WI38 (cell line): Measurements from ENCODE around the gene AAK1.

ENCODE experiments used
- H3K4me3 ChIP-seq: 2 replicates; pipeline ENCODE4 v1.5.1; 2011; ENCODE audit warnings: low read depth, mild to moderate bottlenecking, control low read depth, low read length
- TF ChIP-seq, protein P1 (sequence below): IDR thresholded peaks from 2 replicates; pipeline ENCODE4 v1.5.1; 2012; ENCODE audit warnings: low read depth, mild to moderate bottlenecking, control low read depth, low read length

Gene AAK1

GRCh38 chr2:69585855-69586555 is 57.5 kb downstream of the AAK1 start:
- TF ChIP-seq, protein P1, sequence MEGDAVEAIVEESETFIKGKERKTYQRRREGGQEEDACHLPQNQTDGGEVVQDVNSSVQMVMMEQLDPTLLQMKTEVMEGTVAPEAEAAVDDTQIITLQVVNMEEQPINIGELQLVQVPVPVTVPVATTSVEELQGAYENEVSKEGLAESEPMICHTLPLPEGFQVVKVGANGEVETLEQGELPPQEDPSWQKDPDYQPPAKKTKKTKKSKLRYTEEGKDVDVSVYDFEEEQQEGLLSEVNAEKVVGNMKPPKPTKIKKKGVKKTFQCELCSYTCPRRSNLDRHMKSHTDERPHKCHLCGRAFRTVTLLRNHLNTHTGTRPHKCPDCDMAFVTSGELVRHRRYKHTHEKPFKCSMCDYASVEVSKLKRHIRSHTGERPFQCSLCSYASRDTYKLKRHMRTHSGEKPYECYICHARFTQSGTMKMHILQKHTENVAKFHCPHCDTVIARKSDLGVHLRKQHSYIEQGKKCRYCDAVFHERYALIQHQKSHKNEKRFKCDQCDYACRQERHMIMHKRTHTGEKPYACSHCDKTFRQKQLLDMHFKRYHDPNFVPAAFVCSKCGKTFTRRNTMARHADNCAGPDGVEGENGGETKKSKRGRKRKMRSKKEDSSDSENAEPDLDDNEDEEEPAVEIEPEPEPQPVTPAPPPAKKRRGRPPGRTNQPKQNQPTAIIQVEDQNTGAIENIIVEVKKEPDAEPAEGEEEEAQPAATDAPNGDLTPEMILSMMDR = no peak
- no peak overlapping the region for H3K4me3 ChIP-seq

DNA sequence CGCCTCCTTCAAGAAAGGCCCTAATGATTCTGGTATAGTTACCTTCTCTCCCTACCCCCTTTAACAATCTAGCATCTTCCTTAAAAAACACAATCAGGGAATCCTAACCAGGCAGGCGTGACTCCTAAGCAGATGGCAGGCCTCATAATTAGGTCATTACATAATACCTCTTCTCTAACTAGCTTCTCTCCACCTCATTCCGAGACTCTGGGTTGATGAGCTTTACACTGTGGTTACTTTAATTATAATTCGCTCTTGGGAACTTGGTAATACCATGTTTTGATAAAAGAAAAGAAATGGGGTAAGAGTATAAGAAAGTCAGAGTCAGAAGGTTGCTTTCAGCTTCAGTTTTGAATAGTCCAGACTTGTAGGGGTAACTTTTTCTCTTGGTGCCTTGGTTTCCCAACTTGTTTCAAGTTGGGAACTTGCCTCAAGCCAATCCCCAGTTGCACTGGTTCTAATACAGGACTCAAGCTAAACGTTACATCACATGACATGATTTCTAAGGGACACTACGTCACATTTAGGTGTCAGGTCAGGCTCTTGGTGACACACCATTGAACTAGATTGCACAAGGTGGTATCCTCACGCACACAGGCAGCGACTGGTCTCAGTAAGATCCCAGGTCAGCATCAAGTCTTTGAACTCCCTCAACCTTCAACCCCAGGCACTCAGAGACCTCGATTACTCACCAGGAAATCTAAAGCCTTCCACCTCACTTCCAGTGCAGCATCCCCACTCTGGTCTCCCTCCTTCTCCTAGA is 59.2 kb downstream of the AAK1 start:
- H3K4me3 ChIP-seq = no peak overlapping the region
- TF ChIP-seq, protein P1 = no peak

DNA sequence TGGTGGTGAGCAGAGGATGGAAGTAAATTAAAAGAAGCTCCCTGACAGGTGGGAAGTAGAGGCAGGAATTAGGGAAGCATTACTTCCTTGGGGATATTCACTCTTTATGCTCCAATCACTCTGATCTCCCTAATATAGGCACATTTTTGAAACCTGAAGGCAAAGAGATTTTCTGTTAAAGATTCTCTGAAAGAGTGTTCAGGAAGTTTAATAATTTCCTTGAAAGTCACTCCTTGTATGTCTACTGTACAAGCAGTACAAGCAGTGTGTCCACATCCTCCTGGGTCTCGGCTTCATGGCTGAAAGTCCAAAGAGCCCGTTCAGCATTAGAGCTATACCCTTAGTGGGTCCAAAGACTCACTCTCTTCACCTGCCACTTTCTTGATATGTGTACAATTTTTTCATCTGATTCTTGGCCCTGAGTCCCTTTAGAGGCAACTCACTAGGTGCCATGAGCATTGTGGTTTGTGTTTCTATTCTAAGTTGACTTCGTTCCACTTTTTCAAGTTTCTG is 60.2 kb downstream of the AAK1 start:
- H3K4me3 ChIP-seq = no peak overlapping the region
- TF ChIP-seq, protein P1 = no peak

- no peak overlapping the region for H3K4me3 ChIP-seq
Measured at GRCh38 chr2:69582582-69583176, 60.9 kb downstream of the AAK1 start.

GRCh38 chr2:69581774-69582581 is 61.6 kb downstream of the AAK1 start:
- H3K4me3 ChIP-seq = no peak overlapping the region

More at GRCh38 chr2:69582582-69583176, 60.9 kb downstream of the AAK1 start:
- TF ChIP-seq, protein P1 = no peak

GRCh38 chr2:69580486-69580885 is 63.1 kb downstream of the AAK1 start:
- TF ChIP-seq, protein P1 = no peak
- no peak overlapping the region for H3K4me3 ChIP-seq

More at GRCh38 chr2:69581774-69582581, 61.6 kb downstream of the AAK1 start:
- TF ChIP-seq, protein P1 = no peak
